ENCODE results near the gene SNAP47. TPM values are rescaled to one million over a fixed set of nuclear protein-coding genes. Genes with fewer than 3 reads are reported as not detected.

SNAP47 gene
- total RNA-seq, 2 donors from 2014 or later, result 35.5 to 49.4 TPM

DNA sequence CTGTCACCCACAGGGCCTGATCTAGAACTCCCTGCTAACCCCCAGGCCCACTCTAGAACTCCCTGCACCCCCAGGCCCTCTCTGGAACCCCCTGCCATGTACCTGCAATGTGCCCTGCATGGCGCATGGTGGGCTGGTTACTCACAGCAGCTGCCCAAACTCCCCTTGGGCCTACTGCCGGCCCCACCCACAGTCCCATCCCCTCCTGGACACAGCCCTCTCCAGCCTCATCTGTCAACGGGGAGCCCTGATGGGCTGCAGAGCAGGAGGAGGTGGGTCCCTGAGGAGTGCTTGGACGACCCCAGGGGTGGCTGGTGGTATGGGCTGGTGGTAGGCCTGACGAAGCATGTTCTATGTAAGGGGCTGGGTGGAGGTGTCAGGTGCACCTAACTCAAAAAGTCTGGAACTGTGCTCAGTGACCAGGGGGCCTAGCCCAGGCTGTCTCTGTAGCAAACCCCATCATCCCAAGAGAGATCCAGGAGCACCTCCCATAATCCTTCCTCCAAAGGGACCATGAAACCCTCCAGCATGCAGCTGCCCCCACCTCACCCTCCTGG, 61.2 kb downstream of the SNAP47 start:
- no peak overlapping the region for H3K4me3 ChIP-seq
- no peak for ATAC-seq
- H3K9me3 ChIP-seq, result no peaks in the 10 kb centered on the region
- intact Hi-C loops (cut with DNase I), result no loop called here
- no peak overlapping the region for H3K27ac ChIP-seq
- H3K4me1 ChIP-seq, result no peaks in the 10 kb centered on the region
- H3K27me3 ChIP-seq, result no peaks in the 10 kb centered on the region
- 77% methylated on average over 4 of the region's 5 CpGs; no CpG with 5 or more reads in 1 of the 2 donors for WGBS, 2 donors
- TF ChIP-seq, protein P1, sequence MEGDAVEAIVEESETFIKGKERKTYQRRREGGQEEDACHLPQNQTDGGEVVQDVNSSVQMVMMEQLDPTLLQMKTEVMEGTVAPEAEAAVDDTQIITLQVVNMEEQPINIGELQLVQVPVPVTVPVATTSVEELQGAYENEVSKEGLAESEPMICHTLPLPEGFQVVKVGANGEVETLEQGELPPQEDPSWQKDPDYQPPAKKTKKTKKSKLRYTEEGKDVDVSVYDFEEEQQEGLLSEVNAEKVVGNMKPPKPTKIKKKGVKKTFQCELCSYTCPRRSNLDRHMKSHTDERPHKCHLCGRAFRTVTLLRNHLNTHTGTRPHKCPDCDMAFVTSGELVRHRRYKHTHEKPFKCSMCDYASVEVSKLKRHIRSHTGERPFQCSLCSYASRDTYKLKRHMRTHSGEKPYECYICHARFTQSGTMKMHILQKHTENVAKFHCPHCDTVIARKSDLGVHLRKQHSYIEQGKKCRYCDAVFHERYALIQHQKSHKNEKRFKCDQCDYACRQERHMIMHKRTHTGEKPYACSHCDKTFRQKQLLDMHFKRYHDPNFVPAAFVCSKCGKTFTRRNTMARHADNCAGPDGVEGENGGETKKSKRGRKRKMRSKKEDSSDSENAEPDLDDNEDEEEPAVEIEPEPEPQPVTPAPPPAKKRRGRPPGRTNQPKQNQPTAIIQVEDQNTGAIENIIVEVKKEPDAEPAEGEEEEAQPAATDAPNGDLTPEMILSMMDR (IDR thresholded peaks at IDR 0.05), result no peak
- TF ChIP-seq POLR2A (IDR thresholded peaks at IDR 0.05), result no peak
- DNase-seq, result no peak
- no peaks in the 10 kb centered on the region for H3K36me3 ChIP-seq (replicated peaks in 1 of 2; ENCODE audit: insufficient read depth in 1 of 2, low read depth in 2 of 2)

DNA sequence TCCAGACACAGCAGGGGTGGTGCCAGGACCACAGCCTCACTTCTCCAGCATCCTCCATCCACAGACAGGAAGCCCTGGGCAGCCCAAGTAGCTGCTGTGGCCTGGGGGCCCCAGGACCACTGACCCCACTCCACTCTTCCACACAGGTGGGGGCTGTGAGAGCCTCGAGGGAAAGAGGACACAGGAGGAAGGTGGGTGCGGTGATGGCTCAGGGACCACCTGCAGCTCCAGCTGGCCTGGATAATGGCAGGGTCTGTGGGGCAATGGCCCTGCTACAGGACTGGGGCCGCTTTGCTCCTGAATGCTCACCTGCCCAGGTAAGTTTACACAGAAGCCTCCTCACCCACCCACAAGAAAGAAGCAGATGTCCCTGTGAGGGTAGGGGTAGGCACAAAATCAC, 61.9 kb downstream of the SNAP47 start:
- no peak for DNase-seq
- 63 to 73% methylated on average over 3 of the region's 3 CpGs for WGBS, 2 donors
- H3K36me3 ChIP-seq (replicated peaks in 1 of 2; ENCODE audit: insufficient read depth in 1 of 2, low read depth in 2 of 2), result no peaks in the 10 kb centered on the region
- H3K27ac ChIP-seq, result no peak overlapping the region
- TF ChIP-seq, protein P1 (IDR thresholded peaks at IDR 0.05), result no peak
- no peaks in the 10 kb centered on the region for H3K4me1 ChIP-seq
- intact Hi-C loops (cut with DNase I), result no loop called here
- no peak overlapping the region for H3K4me3 ChIP-seq
- no peaks in the 10 kb centered on the region for H3K9me3 ChIP-seq
- ATAC-seq, result no peak
- H3K27me3 ChIP-seq, result no peaks in the 10 kb centered on the region

DNA sequence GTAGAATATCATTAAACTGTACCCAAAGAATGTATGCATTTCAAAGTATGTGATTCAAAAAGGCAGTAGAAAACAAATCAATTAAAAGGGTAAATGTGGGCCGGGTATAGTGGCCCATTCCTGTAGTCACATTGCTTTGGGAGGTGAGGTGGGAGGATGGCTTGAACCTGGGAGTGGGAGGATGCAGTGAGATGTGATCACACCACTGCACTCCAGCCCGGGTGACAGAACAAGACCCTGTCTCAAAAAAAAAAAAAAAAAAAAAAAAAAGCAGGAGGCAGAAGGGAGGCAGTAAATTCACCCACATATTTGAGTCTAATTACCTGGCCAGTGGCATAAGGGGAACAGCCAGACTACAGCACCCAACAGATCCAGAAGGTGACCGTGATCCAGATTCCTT, 62.4 kb downstream of the SNAP47 start:
- H3K4me3 ChIP-seq, result no peak overlapping the region
- no peak overlapping the region for H3K27ac ChIP-seq
- DNase-seq (no peak), ATAC-seq (no peak)
- 69 to 79% methylated on average over 3 of the region's 3 CpGs for WGBS, 2 donors
- TF ChIP-seq, protein P1 (IDR thresholded peaks at IDR 0.05), result no peak
- TF ChIP-seq POLR2A (IDR thresholded peaks at IDR 0.05), result no peak
- H3K9me3 ChIP-seq, result no peaks in the 10 kb centered on the region
- intact Hi-C loops (cut with DNase I), result no loop called here
- no peaks in the 10 kb centered on the region for H3K36me3 ChIP-seq (replicated peaks in 1 of 2; ENCODE audit: insufficient read depth in 1 of 2, low read depth in 2 of 2)
- H3K27me3 ChIP-seq, result no peaks in the 10 kb centered on the region
- H3K4me1 ChIP-seq, result no peaks in the 10 kb centered on the region

DNA sequence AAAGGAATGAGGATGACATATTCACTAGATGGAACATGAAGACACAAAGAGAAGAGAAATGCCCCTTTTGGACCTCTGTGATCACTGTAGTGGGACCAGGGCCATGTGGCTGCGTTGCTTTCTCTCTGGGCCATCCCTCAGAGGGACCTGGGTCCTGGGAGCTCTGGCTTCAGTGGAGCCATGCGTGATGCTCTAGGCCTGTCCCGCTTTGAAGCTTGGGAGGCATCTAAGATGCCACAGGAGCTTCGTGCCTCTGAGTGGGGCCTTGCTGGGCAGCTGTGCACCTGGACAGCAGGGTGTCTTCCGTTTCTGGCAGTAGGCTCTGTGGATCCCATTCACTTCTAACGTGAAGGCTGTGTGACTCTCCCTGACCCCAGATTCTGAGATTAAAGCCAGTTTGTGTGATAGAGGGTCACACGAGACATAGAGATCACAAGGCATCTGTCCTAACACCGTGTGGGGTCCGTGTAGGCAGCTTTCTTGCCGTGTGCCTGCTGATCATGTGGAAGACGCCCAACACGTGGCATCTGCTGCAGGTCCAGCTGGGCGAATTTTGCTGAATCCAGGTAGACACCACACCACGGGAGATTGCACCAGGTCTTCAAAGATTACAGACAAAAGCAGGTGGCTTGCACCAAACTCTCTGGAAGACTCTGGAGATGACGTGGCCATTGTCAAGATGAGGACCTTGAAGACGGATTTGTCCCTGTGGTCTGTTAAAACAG, 63.0 kb downstream of the SNAP47 start:
- DNase-seq, result no peak
- ATAC-seq, result no peak
- WGBS, 2 donors, result 68 to 78% methylated on average over 12 to 16 of the region's 16 CpGs
- Histone ChIP-seq H3K27me3 (no peaks in the 10 kb centered on the region), H3K27ac (no peak overlapping the region), H3K4me1 (no peaks in the 10 kb centered on the region), H3K4me3 (no peak overlapping the region), H3K36me3 (replicated peaks in 1 of 2; ENCODE audit: insufficient read depth in 1 of 2, low read depth in 2 of 2) (no peaks in the 10 kb centered on the region), H3K9me3 (no peaks in the 10 kb centered on the region)
- TF ChIP-seq POLR2A (IDR thresholded peaks at IDR 0.05), result no peak
- TF ChIP-seq, protein P1 (IDR thresholded peaks at IDR 0.05), result no peak
- intact Hi-C loops (cut with DNase I), result no loop called here

DNA sequence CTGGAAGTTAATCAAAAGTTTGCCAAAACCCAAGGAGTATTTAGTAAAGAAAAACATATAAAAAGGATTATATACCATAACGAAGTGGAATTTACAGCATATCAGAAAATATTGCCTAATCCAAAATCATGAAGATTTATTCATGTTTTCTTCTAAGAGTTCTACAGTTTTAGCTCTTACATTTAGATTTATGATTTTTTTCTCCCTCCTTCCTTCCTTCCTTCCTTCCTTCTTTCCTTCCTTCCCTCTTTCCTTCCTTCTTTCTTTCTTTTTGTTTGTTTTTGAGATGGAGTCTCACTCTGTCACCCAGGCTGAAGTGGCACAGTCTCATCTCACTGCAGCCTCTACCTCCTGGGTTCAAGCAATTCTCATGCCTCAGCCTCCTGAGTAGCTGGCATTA, 64.5 kb downstream of the SNAP47 start:
- TF ChIP-seq, protein P1 (IDR thresholded peaks at IDR 0.05), result no peak
- TF ChIP-seq POLR2A (IDR thresholded peaks at IDR 0.05), result no peak
- H3K4me3 ChIP-seq, result no peak overlapping the region
- no peaks in the 10 kb centered on the region for H3K27me3 ChIP-seq
- no peaks in the 10 kb centered on the region for H3K4me1 ChIP-seq
- 80 to 84% methylated on average over 1 of the region's 1 CpG for WGBS, 2 donors
- H3K27ac ChIP-seq, result no peak overlapping the region
- H3K36me3 ChIP-seq (replicated peaks in 1 of 2; ENCODE audit: insufficient read depth in 1 of 2, low read depth in 2 of 2), result no peaks in the 10 kb centered on the region
- H3K9me3 ChIP-seq, result no peaks in the 10 kb centered on the region
- ATAC-seq, result no peak
- intact Hi-C loops (cut with DNase I), result no loop called here
- DNase-seq, result no peak

All from body of pancreas (tissue), 4 donors.